Measurements from ENCODE around the gene AP2A2.

Gene AP2A2

DNA sequence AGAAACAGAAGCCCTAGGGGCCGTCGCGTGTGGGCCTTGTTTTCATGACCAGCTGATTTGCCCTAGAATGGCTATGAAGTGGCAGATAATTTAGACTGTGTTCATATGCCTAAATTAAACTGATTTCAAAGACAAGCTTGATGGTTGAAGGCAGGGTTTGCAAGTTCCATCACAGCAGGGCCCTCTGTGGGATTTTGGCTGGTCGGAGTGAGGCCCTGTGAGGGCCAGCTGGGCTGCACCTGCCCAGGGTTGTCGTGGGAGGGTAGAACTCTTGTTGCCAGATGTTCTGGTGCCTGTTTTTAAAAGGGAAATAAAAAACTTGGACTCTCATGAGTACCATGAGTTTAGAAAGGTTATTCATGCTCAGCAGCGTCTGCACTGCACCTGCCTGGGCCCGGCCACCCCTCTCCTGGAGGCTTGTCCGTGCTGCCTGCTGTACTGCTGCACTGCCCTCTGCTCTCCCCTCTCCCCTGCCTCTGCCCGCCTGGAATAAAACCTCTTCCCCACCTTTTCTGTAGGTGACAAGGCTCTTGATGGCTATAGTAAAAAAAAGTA, 44.1 kb downstream of the AP2A2 start:
- no peak for DNase-seq
- no peaks in the 10 kb centered on the region for H3K27me3 ChIP-seq (replicated peaks)
- H3K36me3 ChIP-seq (replicated peaks): peaks cover 15% of the 10 kb centered on the region
- H3K27ac ChIP-seq: no peak overlapping the region
- in situ Hi-C loops (cut with HindIII; ENCODE audit: low pct_ligation_motif_present, low sequenced_read_pairs): no loop called here
- H3K4me3 ChIP-seq (ENCODE audit: low read depth, low read length): no peak overlapping the region
- TF ChIP-seq, protein P1, sequence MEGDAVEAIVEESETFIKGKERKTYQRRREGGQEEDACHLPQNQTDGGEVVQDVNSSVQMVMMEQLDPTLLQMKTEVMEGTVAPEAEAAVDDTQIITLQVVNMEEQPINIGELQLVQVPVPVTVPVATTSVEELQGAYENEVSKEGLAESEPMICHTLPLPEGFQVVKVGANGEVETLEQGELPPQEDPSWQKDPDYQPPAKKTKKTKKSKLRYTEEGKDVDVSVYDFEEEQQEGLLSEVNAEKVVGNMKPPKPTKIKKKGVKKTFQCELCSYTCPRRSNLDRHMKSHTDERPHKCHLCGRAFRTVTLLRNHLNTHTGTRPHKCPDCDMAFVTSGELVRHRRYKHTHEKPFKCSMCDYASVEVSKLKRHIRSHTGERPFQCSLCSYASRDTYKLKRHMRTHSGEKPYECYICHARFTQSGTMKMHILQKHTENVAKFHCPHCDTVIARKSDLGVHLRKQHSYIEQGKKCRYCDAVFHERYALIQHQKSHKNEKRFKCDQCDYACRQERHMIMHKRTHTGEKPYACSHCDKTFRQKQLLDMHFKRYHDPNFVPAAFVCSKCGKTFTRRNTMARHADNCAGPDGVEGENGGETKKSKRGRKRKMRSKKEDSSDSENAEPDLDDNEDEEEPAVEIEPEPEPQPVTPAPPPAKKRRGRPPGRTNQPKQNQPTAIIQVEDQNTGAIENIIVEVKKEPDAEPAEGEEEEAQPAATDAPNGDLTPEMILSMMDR (IDR thresholded peaks at IDR 0.05; ENCODE audit: low read depth, low read length, missing control alignments): no peak

DNA sequence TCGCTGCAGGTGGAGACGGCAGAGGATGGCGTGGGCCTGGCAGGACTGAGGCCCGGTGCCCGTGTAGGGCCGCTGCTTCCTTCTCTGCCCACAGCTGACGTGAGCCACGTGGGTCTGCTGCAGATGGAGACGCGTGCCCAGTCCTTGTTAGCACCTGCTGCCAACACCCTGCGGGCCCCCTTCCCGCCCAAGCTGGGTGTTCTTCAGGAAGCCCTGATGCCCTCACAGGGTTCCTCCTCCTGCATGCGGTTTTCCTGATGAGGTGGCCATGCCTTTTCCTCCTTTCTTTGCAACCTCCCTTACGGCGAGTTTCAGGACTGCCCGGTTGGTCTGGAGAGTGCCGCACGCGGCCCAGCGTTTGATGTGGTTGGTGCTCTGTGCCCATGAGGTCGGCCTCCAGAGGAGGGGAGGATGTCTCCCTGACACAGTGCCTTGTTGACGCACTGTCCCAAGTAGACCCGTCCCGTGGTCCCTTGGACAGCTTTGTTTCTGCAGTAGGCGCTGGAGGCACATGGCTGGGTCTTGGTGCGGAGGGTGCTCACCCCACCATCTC, 44.7 kb downstream of the AP2A2 start:
- TF ChIP-seq, protein P1 (IDR thresholded peaks at IDR 0.05; ENCODE audit: low read depth, low read length, missing control alignments): no peak
- peaks cover 15% of the 10 kb centered on the region for H3K36me3 ChIP-seq (replicated peaks)
- DNase-seq: no peak
- in situ Hi-C loops (cut with HindIII; ENCODE audit: low pct_ligation_motif_present, low sequenced_read_pairs): no loop called here
- H3K27me3 ChIP-seq (replicated peaks): no peaks in the 10 kb centered on the region
- no peak overlapping the region for H3K27ac ChIP-seq
- no peak overlapping the region for H3K4me3 ChIP-seq (ENCODE audit: low read depth, low read length)

DNA sequence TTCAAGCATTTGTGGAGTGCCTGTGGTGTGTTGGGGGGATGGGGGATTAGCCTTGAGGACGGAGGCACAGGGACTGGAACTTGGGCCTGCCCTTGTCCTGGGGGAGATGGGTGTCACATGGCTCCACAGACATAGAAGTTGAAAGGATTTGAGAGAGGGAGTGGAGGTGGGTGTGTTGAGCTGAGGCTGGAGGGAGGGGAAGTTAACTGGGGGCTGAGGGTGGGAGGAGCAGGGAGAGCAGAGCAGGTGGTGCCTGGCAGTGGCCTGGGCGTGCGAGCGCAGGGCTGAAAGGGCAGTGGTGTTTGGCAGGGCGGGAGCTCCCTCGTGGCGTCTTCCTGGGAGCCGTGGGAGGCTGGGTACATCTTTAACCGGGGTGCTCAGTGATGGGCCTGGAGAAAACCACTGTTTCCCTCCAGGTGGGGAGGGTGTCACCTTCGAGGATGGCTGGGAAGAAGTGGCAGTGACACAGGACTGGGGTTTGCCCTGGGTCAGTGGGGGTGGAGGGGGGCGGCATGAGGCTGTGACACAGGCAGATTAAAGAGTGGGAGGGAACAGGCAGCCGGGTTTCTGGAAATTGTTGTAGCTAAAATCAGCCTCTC, 45.5 kb downstream of the AP2A2 start:
- in situ Hi-C loops (cut with HindIII; ENCODE audit: low pct_ligation_motif_present, low sequenced_read_pairs): no loop called here
- Histone ChIP-seq H3K27ac (no peak overlapping the region), H3K36me3 (replicated peaks) (peaks cover 15% of the 10 kb centered on the region), H3K27me3 (replicated peaks) (no peaks in the 10 kb centered on the region), H3K4me3 (ENCODE audit: low read depth, low read length) (no peak overlapping the region)
- TF ChIP-seq, protein P1 (IDR thresholded peaks at IDR 0.05; ENCODE audit: low read depth, low read length, missing control alignments): no peak
- no peak for DNase-seq

DNA sequence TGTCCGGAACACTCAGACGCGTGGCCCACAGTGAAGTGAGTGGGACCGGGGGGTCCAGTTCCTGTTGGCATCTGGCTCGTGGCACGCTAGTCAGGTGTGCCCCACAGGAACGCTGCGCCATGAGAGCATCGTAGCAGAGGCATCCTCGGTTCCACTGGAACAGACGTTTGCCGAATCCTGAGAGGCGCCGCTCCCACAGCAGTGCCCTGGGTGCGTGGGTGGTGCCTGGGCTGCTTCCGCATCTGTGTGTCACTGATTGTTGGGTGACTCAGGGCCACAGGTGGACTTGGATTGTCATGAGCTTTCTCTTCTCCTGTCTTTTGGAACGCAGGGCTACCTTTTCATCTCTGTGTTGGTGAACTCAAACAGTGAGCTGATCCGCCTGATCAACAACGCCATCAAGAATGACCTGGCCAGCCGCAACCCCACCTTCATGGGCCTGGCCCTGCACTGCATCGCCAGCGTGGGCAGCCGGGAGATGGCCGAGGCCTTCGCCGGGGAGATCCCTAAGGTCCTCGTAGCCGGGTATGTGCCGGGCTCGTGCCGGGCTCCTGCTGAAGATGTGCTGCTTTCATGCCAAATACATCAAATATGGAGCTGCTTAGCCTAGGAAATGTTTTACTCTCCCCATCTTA, 46.2 kb downstream of the AP2A2 start:
- in situ Hi-C loops (cut with HindIII; ENCODE audit: low pct_ligation_motif_present, low sequenced_read_pairs): no loop called here
- Histone ChIP-seq H3K27me3 (replicated peaks) (no peaks in the 10 kb centered on the region), H3K4me3 (ENCODE audit: low read depth, low read length) (no peak overlapping the region), H3K27ac (no peak overlapping the region), H3K36me3 (replicated peaks) (peaks cover 15% of the 10 kb centered on the region)
- TF ChIP-seq, protein P1 (IDR thresholded peaks at IDR 0.05; ENCODE audit: low read depth, low read length, missing control alignments): no peak
- DNase-seq: no peak

DNA sequence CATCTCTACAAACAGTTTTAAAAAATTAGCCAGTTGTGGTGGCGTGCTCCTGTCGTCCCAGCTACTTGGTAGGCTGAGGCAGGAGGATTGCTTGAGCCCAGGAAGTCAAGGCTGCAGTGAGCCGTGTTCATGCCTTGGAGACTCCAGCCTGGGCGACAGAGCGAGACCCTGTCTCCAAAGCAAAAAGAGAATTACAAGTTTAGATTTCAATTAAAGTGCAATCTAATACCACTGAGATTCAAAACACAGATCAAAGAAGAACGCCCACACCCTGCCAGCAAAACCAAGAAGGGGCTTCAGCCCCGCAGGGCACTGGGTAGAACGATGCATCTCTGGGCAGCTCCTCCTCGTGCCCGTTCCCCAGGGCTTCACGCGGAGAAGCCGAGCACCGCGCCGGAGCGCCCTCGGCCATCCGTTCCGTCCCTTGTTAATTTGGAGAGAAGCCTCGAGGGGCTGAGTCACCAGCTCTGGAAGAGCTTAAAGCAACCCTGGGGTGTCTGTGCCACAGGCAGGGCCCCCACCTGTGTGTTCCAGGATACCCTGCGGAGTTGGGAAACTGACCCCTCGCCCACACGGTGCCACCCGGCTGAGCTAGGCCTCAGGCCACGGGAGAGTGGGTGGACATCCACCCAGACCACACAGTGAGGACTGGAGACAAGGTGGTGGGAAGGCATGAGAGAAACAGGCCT, 47.0 kb downstream of the AP2A2 start:
- peaks cover 19% of the 10 kb centered on the region for H3K36me3 ChIP-seq (replicated peaks)
- H3K27ac ChIP-seq: no peak overlapping the region
- no peak for DNase-seq
- TF ChIP-seq, protein P1 (IDR thresholded peaks at IDR 0.05; ENCODE audit: low read depth, low read length, missing control alignments): no peak
- in situ Hi-C loops (cut with HindIII; ENCODE audit: low pct_ligation_motif_present, low sequenced_read_pairs): no loop called here
- H3K27me3 ChIP-seq (replicated peaks): no peaks in the 10 kb centered on the region
- no peak overlapping the region for H3K4me3 ChIP-seq (ENCODE audit: low read depth, low read length)
